Sigmoid colon (tissue), 4 donors: Measurements from ENCODE around the gene MTCL1.

Experiments used
- EP300 ChIP-seq, 4 donors: sonication (generic); formaldehyde crosslinking; IDR thresholded peaks; one replicate each; pipeline ENCODE4 v1.6.1; 2017; ENCODE audit warnings: antibody characterized with exemption in 4 of 4
- POLR2A ChIP-seq, 2 donors: fragments of 450-650 bp; IDR thresholded peaks; one replicate each; pipeline ENCODE4 v1.6.1; 2016; ENCODE audit warnings: antibody characterized with exemption in 2 of 2, mild to moderate bottlenecking in 2 of 2, moderate library complexity in 2 of 2
- POLR2AphosphoS5 ChIP-seq, 4 donors: sonication (generic); formaldehyde crosslinking; IDR thresholded peaks; one replicate each; pipeline ENCODE4 v1.6.1; 2017; ENCODE audit warnings: antibody characterized with exemption in 4 of 4
- TF ChIP-seq, protein P1 (sequence below), 4 experiments: fragments of 450-650 bp in 3 of 4; fragments of 200-600 bp in 1 of 4; IDR thresholded peaks; one replicate each; pipeline ENCODE4 v1.5.1; 2016 to 2019; ENCODE audit warnings: antibody characterized with exemption in 4 of 4, mild to moderate bottlenecking in 3 of 4, moderate library complexity in 2 of 4

DNA sequence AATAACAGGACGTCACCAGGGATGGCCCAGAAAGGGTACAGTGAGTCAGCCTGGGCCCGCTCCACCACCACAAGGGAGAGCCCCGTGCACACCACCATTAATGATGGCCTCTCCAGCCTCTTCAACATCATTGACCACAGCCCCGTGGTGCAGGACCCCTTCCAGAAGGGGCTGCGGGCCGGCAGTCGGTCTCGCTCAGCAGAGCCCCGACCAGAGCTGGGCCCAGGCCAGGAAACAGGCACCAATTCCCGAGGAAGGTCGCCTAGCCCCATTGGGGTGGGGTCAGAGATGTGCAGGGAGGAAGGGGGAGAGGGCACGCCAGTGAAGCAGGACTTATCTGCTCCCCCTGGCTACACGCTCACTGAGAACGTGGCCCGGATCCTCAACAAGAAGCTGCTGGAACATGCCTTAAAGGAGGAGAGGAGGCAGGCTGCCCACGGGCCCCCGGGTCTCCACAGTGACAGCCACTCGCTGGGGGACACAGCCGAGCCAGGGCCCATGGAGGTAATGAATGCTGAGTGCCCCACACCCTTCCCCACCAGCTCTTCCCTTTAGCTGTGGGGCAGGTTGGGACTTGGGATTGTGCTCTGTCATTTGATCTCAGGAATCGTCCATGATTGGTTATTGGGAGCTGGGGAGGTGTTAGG is 120.5 kb downstream of the MTCL1 start:
- no peak for TF ChIP-seq POLR2A (IDR thresholded peaks at IDR 0.05)
- no peak for TF ChIP-seq POLR2AphosphoS5 (IDR thresholded peaks at IDR 0.05)
- TF ChIP-seq, protein P1, sequence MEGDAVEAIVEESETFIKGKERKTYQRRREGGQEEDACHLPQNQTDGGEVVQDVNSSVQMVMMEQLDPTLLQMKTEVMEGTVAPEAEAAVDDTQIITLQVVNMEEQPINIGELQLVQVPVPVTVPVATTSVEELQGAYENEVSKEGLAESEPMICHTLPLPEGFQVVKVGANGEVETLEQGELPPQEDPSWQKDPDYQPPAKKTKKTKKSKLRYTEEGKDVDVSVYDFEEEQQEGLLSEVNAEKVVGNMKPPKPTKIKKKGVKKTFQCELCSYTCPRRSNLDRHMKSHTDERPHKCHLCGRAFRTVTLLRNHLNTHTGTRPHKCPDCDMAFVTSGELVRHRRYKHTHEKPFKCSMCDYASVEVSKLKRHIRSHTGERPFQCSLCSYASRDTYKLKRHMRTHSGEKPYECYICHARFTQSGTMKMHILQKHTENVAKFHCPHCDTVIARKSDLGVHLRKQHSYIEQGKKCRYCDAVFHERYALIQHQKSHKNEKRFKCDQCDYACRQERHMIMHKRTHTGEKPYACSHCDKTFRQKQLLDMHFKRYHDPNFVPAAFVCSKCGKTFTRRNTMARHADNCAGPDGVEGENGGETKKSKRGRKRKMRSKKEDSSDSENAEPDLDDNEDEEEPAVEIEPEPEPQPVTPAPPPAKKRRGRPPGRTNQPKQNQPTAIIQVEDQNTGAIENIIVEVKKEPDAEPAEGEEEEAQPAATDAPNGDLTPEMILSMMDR (IDR thresholded peaks at IDR 0.05), result no peak
- TF ChIP-seq EP300 (IDR thresholded peaks at IDR 0.05), result no peak
